Breast epithelium (tissue), 4 donors: Measurements from ENCODE around the gene KANK2. TPM values are rescaled to one million over a fixed set of nuclear protein-coding genes. Genes with fewer than 3 reads are reported as not detected.

Source experiments
- DNase-seq, 2 donors: peaks; one replicate each; pipeline ENCODE4 v3.0.0-alpha.2; 2019; ENCODE audit warnings: low spot score in 2 of 2
- H3K27ac ChIP-seq, 2 donors: fragments of 200-600 bp; sonication (generic) in 1 of 2; one replicate each; pipeline ENCODE4 v1.5.1; 2016 to 2019; ENCODE audit warnings: mild to moderate bottlenecking in 1 of 2
- H3K27me3 ChIP-seq, 2 donors: fragments of 200-600 bp; sonication (generic) in 1 of 2; one replicate each; pipeline versions ENCODE4 v1.5.1 to v1.6.0; 2017 to 2019; ENCODE audit warnings: control low read depth in 1 of 2, mild to moderate bottlenecking in 1 of 2
- H3K36me3 ChIP-seq: fragments of 200-600 bp; one replicate; pipeline ENCODE4 v1.5.1; 2019
- H3K4me1 ChIP-seq, 2 donors: fragments of 200-600 bp; sonication (generic); one replicate each; pipeline ENCODE4 v1.5.1; 2016 to 2019; ENCODE audit warnings: control low read depth in 1 of 2
- H3K4me3 ChIP-seq, 3 donors: fragments of 200-600 bp; sonication (generic); 1 replicate in 2 of 3; 2 replicates in 1 of 3; pipeline ENCODE4 v1.5.1; 2016 to 2019; ENCODE audit warnings: mild to moderate bottlenecking in 3 of 3, moderate library complexity in 2 of 3
- H3K9me3 ChIP-seq, 2 donors: fragments of 200-600 bp; sonication (generic) in 1 of 2; one replicate each; pipeline ENCODE4 v1.5.1; 2016 to 2019; ENCODE audit warnings: control low read depth in 1 of 2
- POLR2A ChIP-seq: fragments of 450-650 bp; IDR thresholded peaks from one replicate; pipeline ENCODE4 v1.6.1; 2016; ENCODE audit warnings: antibody characterized with exemption, mild to moderate bottlenecking, moderate library complexity
- POLR2AphosphoS5 ChIP-seq, 3 donors: sonication (generic); formaldehyde crosslinking; IDR thresholded peaks; one replicate each; pipeline ENCODE4 v1.6.1; 2017; ENCODE audit warnings: antibody characterized with exemption in 3 of 3
- intact Hi-C: fragments of 100-400 bp; cut with DNase I; formaldehyde crosslinking; loops from one replicate; pipeline ENCODE4 v1.15.1; 2023; ENCODE audit warnings: low total_unique reads
- total RNA-seq, 3 donors: library from RNA; depleted of rRNA; stranded (reverse); fragments of >200 nt; gene quantifications; one replicate each; pipeline ENCODE4 v1.1.0, GENCODE V29; 2016
- TF ChIP-seq, protein P1 (sequence below), 3 donors: fragments of 450-650 bp; IDR thresholded peaks; one replicate each; pipeline ENCODE4 v1.5.1; 2016 to 2017; ENCODE audit warnings: antibody characterized with exemption in 3 of 3, mild to moderate bottlenecking in 3 of 3, moderate library complexity in 3 of 3

KANK2 gene
- total RNA-seq, 3 donors from 2014 or later: 142 to 477 (median 197) TPM

DNA sequence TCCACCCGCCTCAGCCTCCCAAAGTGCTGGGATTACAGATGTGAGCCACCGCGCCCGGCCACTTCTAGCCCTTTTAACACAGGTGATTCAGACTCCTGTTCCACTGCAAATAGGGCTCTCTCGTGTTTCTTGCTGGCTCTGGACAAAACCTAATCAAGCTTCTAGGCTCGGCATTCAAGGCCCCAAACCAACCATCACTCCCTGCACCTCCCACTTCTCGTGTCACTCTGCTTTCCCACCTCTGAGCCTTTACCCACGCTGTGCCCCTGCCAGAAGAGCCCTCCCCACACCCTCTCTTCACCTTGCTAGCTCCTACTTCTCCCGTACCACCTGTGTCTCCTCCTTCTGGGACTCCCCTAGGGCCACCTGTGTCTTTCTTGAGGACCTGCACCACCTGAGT lies 19.8 kb downstream of the KANK2 start:
- Histone ChIP-seq H3K36me3 (peaks cover 4% of the 10 kb centered on the region), H3K27me3 (no peaks in the 10 kb centered on the region), H3K4me3 (no peak overlapping the region), H3K9me3 (no peaks in the 10 kb centered on the region), H3K4me1 (no peaks in the 10 kb centered on the region), H3K27ac (peak overlapping the region in 1 of 2 donors; percentile 20)
- DNase-seq: no peak
- TF ChIP-seq POLR2A: no peak
- no peak for TF ChIP-seq POLR2AphosphoS5 (IDR thresholded peaks at IDR 0.05)
- TF ChIP-seq, protein P1, sequence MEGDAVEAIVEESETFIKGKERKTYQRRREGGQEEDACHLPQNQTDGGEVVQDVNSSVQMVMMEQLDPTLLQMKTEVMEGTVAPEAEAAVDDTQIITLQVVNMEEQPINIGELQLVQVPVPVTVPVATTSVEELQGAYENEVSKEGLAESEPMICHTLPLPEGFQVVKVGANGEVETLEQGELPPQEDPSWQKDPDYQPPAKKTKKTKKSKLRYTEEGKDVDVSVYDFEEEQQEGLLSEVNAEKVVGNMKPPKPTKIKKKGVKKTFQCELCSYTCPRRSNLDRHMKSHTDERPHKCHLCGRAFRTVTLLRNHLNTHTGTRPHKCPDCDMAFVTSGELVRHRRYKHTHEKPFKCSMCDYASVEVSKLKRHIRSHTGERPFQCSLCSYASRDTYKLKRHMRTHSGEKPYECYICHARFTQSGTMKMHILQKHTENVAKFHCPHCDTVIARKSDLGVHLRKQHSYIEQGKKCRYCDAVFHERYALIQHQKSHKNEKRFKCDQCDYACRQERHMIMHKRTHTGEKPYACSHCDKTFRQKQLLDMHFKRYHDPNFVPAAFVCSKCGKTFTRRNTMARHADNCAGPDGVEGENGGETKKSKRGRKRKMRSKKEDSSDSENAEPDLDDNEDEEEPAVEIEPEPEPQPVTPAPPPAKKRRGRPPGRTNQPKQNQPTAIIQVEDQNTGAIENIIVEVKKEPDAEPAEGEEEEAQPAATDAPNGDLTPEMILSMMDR (IDR thresholded peaks at IDR 0.05): no peak
- intact Hi-C loops: no loop called here

DNA sequence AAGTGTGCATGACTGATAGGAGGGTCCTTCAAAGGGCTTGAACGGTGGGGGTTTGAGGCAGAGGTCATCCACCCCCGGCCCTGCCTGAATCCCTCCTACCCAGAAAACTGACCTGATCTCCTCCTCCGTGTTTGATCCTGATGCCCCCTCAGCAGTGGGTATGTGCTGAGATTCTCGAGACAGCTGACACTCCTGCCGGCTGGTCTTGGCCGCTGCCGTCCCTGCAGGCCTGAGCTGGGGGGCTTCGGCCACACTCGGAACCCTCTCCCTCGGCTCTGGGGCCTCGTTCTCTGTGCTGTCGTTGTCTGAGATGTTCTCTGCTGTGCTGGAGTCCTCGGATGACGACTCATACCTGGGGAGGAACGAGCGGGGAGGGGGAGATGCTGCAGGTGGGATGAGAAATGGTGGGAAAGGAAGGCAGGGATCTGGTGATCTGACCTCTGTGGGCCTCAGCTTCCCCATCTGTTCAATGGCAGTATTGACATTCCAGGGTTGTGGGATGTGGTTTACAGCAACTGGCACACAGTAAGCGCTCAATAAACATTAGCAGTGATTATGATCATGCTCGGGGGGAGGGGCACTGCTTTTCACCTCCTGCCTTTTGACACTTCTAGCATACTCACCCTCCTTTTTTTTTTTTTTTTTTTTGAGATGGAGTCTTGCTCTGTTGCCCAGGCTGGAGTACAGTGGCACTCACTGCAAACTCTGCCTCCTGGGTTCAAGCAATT lies 20.7 kb downstream of the KANK2 start:
- no peaks in the 10 kb centered on the region for H3K4me1 ChIP-seq
- no peaks in the 10 kb centered on the region for H3K27me3 ChIP-seq
- H3K36me3 ChIP-seq: peaks cover 4% of the 10 kb centered on the region
- no peak for DNase-seq
- no peak overlapping the region for H3K27ac ChIP-seq
- TF ChIP-seq POLR2A (no peak), POLR2AphosphoS5 (IDR thresholded peaks at IDR 0.05) (no peak)
- TF ChIP-seq, protein P1 (IDR thresholded peaks at IDR 0.05): no peak
- H3K9me3 ChIP-seq: no peaks in the 10 kb centered on the region
- no peak overlapping the region for H3K4me3 ChIP-seq
- intact Hi-C loops: no loop called here

DNA sequence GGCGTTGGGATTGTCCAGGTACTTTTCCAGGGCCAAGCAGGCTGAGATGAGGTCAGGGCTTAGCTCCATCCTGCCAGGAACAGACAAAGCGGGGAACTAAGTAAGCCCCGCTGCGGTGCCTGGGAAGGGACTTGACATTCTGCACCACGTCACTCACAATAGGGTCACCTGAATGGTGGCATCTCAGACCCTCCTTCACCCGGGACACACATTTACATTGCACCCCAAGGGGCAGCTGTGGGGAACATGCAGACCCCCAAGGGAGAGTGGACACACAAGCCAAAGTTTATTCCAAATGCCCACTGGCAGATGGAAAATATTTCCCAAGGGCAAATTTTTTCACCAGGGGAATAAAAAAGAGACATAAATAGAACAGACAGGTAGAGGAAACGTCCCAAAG lies 21.4 kb downstream of the KANK2 start:
- Histone ChIP-seq H3K9me3 (no peaks in the 10 kb centered on the region), H3K27ac (peak overlapping the region in 1 of 2 donors; percentile 32), H3K27me3 (no peaks in the 10 kb centered on the region), H3K4me3 (no peak overlapping the region), H3K4me1 (no peaks in the 10 kb centered on the region), H3K36me3 (peaks cover 4% of the 10 kb centered on the region)
- intact Hi-C loops: no loop called here
- no peak for DNase-seq
- TF ChIP-seq POLR2A: no peak
- TF ChIP-seq, protein P1 (IDR thresholded peaks at IDR 0.05): no peak
- TF ChIP-seq POLR2AphosphoS5 (IDR thresholded peaks at IDR 0.05): no peak

DNA sequence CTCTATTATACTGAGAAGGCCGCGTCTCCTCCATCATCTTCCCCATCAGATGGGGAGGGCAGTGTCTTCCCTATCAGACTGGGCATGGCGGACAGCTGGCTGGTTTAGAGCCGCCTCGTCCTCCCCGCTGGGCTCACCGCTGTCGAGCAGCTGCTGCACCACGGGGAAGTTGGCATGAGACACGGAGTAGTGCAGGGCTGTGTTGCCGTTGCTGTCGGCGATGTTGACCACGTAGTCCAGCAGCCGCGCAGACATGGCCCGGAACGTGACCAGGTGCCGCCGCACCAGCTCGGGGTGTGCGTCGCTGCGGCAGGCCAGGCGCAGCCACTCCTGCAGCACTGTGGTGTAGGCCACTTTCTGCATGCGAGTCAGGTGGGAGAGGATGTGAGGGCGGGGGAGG lies 23.0 kb downstream of the KANK2 start:
- intact Hi-C loops: no loop called here
- H3K36me3 ChIP-seq: peaks cover 9% of the 10 kb centered on the region
- H3K27me3 ChIP-seq: no peaks in the 10 kb centered on the region
- H3K9me3 ChIP-seq: no peaks in the 10 kb centered on the region
- TF ChIP-seq POLR2A (no peak), POLR2AphosphoS5 (IDR thresholded peaks at IDR 0.05) (no peak)
- TF ChIP-seq, protein P1 (IDR thresholded peaks at IDR 0.05): no peak
- DNase-seq: no peak
- no peaks in the 10 kb centered on the region for H3K4me1 ChIP-seq
- H3K4me3 ChIP-seq: no peak overlapping the region
- H3K27ac ChIP-seq: no peak overlapping the region

DNA sequence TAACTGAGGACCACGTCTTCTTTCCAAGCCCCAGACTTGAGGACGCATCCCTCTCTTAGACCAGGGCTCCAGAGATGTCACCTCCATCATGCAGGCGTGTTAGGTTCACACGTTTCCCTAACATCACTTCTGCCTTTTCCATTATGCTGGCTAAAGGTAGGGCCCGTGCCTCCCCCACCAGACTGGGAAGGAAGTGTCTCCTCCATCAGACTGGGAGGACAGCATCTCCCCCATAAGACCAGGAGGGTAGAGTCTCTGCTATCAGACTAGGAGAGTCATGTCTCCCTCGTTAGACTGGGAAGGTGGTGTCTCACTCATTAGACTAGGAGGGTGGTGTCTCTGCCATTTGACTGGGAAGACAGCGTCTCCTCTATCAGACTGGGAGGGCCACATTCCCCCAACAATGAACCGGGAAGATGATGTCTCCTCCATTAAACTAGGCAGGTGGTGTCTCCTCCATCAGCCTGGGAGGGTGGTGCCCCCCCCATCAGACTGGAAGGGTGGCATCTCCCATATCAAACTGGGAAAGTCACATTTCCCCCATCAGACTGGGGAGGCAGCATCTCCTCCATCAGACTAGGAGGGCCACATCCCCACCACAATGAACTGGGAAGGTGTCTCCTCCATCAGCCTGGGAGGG lies 23.7 kb downstream of the KANK2 start:
- Histone ChIP-seq H3K9me3 (no peaks in the 10 kb centered on the region), H3K27ac (no peak overlapping the region), H3K4me3 (no peak overlapping the region), H3K4me1 (no peaks in the 10 kb centered on the region), H3K36me3 (peaks cover 9% of the 10 kb centered on the region), H3K27me3 (no peaks in the 10 kb centered on the region)
- intact Hi-C loops: no loop called here
- DNase-seq: no peak
- TF ChIP-seq, protein P1 (IDR thresholded peaks at IDR 0.05): no peak
- TF ChIP-seq POLR2AphosphoS5 (IDR thresholded peaks at IDR 0.05) (no peak), POLR2A (no peak)
